DND-41 (cell line): ENCODE results near the gene BICDL1.

Source experiments
- ATAC-seq: fragments of 200-7000 bp; cut with Tn5 transposase; 3 replicates; pipeline ENCODE4 v1.9.1; 2021; ENCODE audit warnings: low read depth; ENCODE audit not compliant: insufficient read depth
- DNase-seq: peaks from one replicate; pipeline ENCODE4 v3.0.0-alpha.2; 2020
- H2AFZ ChIP-seq: 2 replicates; pipeline ENCODE4 v1.6.0; 2012; ENCODE audit warnings: low read depth, low read length
- H3K27ac ChIP-seq: 2 replicates; pipeline ENCODE4 v1.5.1; 2012; ENCODE audit warnings: low read length, inconsistent platforms
- H3K27me3 ChIP-seq: fragments of 200-600 bp; sonication (generic); 2 replicates; pipeline ENCODE4 v1.6.0; 2012; ENCODE audit warnings: low read length, mild to moderate bottlenecking, inconsistent platforms; ENCODE audit not compliant: insufficient read depth, poor library complexity
- H3K36me3 ChIP-seq: 2 replicates; pipeline ENCODE4 v1.5.1; 2012; ENCODE audit warnings: low read length, inconsistent platforms; ENCODE audit not compliant: insufficient read depth
- H3K4me1 ChIP-seq: 2 replicates; pipeline ENCODE4 v1.5.1; 2012; ENCODE audit warnings: mild to moderate bottlenecking, low read length; ENCODE audit not compliant: insufficient read depth
- H3K4me2 ChIP-seq: 2 replicates; pipeline ENCODE4 v1.6.0; 2012; ENCODE audit warnings: mild to moderate bottlenecking, moderate library complexity, low read length, inconsistent platforms; ENCODE audit not compliant: insufficient read depth
- H3K4me3 ChIP-seq, 2 experiments: fragments of 200-600 bp in 1 of 2; shearing (Covaris generic) in 1 of 2; 2 replicates each; pipeline ENCODE4 v1.5.1; 2012 to 2016; ENCODE audit warnings: inconsistent platforms in 2 of 2, low read length in 2 of 2, mild to moderate bottlenecking in 2 of 2, low read depth in 1 of 2, moderate library complexity in 1 of 2
- H3K79me2 ChIP-seq: 2 replicates; pipeline ENCODE4 v1.6.0; 2012; ENCODE audit warnings: low read length, inconsistent platforms; ENCODE audit not compliant: insufficient read depth
- H3K9ac ChIP-seq: 2 replicates; pipeline ENCODE4 v1.6.0; 2012; ENCODE audit warnings: low read depth, mild to moderate bottlenecking, inconsistent platforms, low read length, moderate library complexity
- H3K9me3 ChIP-seq: 2 replicates; pipeline ENCODE4 v1.5.1; 2012; ENCODE audit warnings: low read length, moderate library complexity, mild to moderate bottlenecking, inconsistent platforms; ENCODE audit not compliant: insufficient read depth, severe bottlenecking
- H4K20me1 ChIP-seq: 2 replicates; pipeline ENCODE4 v1.6.0; 2012; ENCODE audit warnings: low read length; ENCODE audit not compliant: insufficient read depth
- EZH2 ChIP-seq: IDR thresholded peaks from 3 replicates; pipeline ENCODE4 v1.6.1; 2012; ENCODE audit warnings: borderline replicate concordance, low read depth, mild to moderate bottlenecking, moderate library complexity, low read length, inconsistent platforms; ENCODE audit not compliant: severe bottlenecking
- TF ChIP-seq, protein P1 (sequence below): IDR thresholded peaks from 2 replicates; pipeline ENCODE4 v1.5.1; 2012; ENCODE audit warnings: borderline replicate concordance, low read length, moderate library complexity, mild to moderate bottlenecking; ENCODE audit not compliant: poor library complexity, severe bottlenecking; ENCODE audit errors: extremely low read depth

Gene BICDL1

DNA sequence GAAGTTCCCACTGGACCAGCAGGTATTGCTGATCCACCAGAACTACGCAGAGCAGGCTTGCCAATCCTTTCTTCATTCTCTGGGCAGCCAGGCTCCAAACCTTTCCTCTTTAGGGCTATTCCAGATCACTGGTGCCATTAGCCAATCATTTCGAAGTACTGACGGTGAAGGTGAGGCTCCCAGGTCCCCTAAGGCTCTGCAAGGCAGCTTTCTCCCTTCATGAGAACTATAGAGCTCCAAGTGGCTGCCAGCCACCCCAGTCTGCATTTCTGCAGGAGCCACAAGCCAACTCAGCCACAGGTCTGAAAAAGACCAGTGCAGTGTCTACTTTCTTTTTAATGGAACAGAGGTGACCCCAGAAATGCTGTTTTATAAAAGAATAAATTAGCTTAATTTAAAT lies 78.9 kb downstream of the BICDL1 start:
- Histone ChIP-seq H3K79me2 (no peaks in the 10 kb centered on the region), H3K9ac (no peak overlapping the region), H4K20me1 (no peaks in the 10 kb centered on the region), H3K27me3 (no peaks in the 10 kb centered on the region), H3K9me3 (no peaks in the 10 kb centered on the region), H2AFZ (no peak overlapping the region), H3K27ac (no peak overlapping the region), H3K36me3 (no peaks in the 10 kb centered on the region), H3K4me1 (no peaks in the 10 kb centered on the region), H3K4me3 (no peak overlapping the region), H3K4me2 (no peak overlapping the region)
- TF ChIP-seq, protein P1, sequence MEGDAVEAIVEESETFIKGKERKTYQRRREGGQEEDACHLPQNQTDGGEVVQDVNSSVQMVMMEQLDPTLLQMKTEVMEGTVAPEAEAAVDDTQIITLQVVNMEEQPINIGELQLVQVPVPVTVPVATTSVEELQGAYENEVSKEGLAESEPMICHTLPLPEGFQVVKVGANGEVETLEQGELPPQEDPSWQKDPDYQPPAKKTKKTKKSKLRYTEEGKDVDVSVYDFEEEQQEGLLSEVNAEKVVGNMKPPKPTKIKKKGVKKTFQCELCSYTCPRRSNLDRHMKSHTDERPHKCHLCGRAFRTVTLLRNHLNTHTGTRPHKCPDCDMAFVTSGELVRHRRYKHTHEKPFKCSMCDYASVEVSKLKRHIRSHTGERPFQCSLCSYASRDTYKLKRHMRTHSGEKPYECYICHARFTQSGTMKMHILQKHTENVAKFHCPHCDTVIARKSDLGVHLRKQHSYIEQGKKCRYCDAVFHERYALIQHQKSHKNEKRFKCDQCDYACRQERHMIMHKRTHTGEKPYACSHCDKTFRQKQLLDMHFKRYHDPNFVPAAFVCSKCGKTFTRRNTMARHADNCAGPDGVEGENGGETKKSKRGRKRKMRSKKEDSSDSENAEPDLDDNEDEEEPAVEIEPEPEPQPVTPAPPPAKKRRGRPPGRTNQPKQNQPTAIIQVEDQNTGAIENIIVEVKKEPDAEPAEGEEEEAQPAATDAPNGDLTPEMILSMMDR, result no peak
- TF ChIP-seq EZH2, result no peak
- ATAC-seq (no peak), DNase-seq (no peak)

GRCh38 chr12:120069278-120069677 lies 80.2 kb downstream of the BICDL1 start:
- H3K9ac ChIP-seq, result no peak overlapping the region
- TF ChIP-seq, protein P1, result no peak
- no peak for TF ChIP-seq EZH2
- no peaks in the 10 kb centered on the region for H3K9me3 ChIP-seq
- H3K27ac ChIP-seq, result no peak overlapping the region
- no peaks in the 10 kb centered on the region for H3K79me2 ChIP-seq
- no peaks in the 10 kb centered on the region for H3K4me1 ChIP-seq
- H2AFZ ChIP-seq, result no peak overlapping the region
- H3K4me3 ChIP-seq, result no peak overlapping the region
- H4K20me1 ChIP-seq, result no peaks in the 10 kb centered on the region
- H3K36me3 ChIP-seq, result no peaks in the 10 kb centered on the region
- H3K27me3 ChIP-seq, result no peaks in the 10 kb centered on the region
- DNase-seq, result no peak
- no peak overlapping the region for H3K4me2 ChIP-seq
- ATAC-seq, result no peak

GRCh38 chr12:120071493-120072020 lies 82.5 kb downstream of the BICDL1 start:
- ATAC-seq (no peak), DNase-seq (no peak)
- Histone ChIP-seq H3K27me3 (no peaks in the 10 kb centered on the region), H3K36me3 (no peaks in the 10 kb centered on the region), H3K9me3 (no peaks in the 10 kb centered on the region), H3K4me1 (no peaks in the 10 kb centered on the region), H3K27ac (no peak overlapping the region), H3K9ac (no peak overlapping the region), H3K4me3 (no peak overlapping the region), H2AFZ (no peak overlapping the region), H3K79me2 (no peaks in the 10 kb centered on the region), H4K20me1 (no peaks in the 10 kb centered on the region), H3K4me2 (no peak overlapping the region)
- TF ChIP-seq, protein P1, result no peak
- TF ChIP-seq EZH2, result no peak
